ENCODE data around the gene PAPPA.

Gene PAPPA

GRCh38 chr9:116280529-116280928, 126.9 kb downstream of the PAPPA start:
- no peak for DNase-seq

GRCh38 chr9:116282597-116282996, 129.0 kb downstream of the PAPPA start:
- no peak for DNase-seq

- no peak for DNase-seq
These were observed 130.9 kb downstream of the PAPPA start for GRCh38 chr9:116284518-116284917.

GRCh38 chr9:116285320-116285719, 131.7 kb downstream of the PAPPA start:
- DNase-seq: no peak

GRCh38 chr9:116286297-116286696, 132.7 kb downstream of the PAPPA start:
- DNase-seq: no peak

- DNase-seq: no peak
These were observed 134.1 kb downstream of the PAPPA start for GRCh38 chr9:116287721-116288120.

GRCh38 chr9:116288658-116289057, 135.1 kb downstream of the PAPPA start:
- no peak for DNase-seq

- no peak for DNase-seq
These were observed 143.8 kb downstream of the PAPPA start for GRCh38 chr9:116297346-116297745.

GRCh38 chr9:116298249-116298648, 144.7 kb downstream of the PAPPA start:
- DNase-seq: no peak

GRCh38 chr9:116298878-116299391, 145.3 kb downstream of the PAPPA start:
- DNase-seq: no peak

GRCh38 chr9:116300360-116300870, 146.8 kb downstream of the PAPPA start:
- no peak for DNase-seq

- DNase-seq: no peak
These were observed 149.7 kb downstream of the PAPPA start for GRCh38 chr9:116303270-116303669.

GRCh38 chr9:116303886-116304538, 150.4 kb downstream of the PAPPA start:
- no peak for DNase-seq

GRCh38 chr9:116304761-116305160, 151.2 kb downstream of the PAPPA start:
- no peak for DNase-seq

- DNase-seq: no peak
These were observed 154.5 kb downstream of the PAPPA start for GRCh38 chr9:116308076-116308475.

GRCh38 chr9:116309900-116310611, 156.5 kb downstream of the PAPPA start:
- DNase-seq: no peak

- DNase-seq: no peak
These were observed 158.6 kb downstream of the PAPPA start for GRCh38 chr9:116312221-116312620.

- DNase-seq: no peak
These were observed 160.0 kb downstream of the PAPPA start for GRCh38 chr9:116313638-116314037.

GRCh38 chr9:116316246-116316645, 162.7 kb downstream of the PAPPA start:
- no peak for DNase-seq

- no peak for DNase-seq
These were observed 163.9 kb downstream of the PAPPA start for GRCh38 chr9:116317503-116317902.

- DNase-seq: no peak
These were observed 165.1 kb downstream of the PAPPA start for GRCh38 chr9:116318468-116319374.

GRCh38 chr9:116319480-116319879, 165.9 kb downstream of the PAPPA start:
- DNase-seq: no peak

- no peak for DNase-seq
These were observed 166.7 kb downstream of the PAPPA start for GRCh38 chr9:116320290-116320689.
